Activated T-cell treated with anti-CD3 and anti-CD28 coated beads, Interleukin-2, amount 50 U/mL, for 48 hours (primary cell): ENCODE results near the gene BCL3.
"Not testable (repeated sequence)": the region's sequence is repeated elsewhere in the genome, so short reads cannot be mapped to it uniquely, and the experiment has no call there.

Experiments
- DNase-seq, 2 experiments: peaks; one replicate each; pipeline ENCODE4 v3.0.0-alpha.2; 2020

BCL3 gene, protein sequence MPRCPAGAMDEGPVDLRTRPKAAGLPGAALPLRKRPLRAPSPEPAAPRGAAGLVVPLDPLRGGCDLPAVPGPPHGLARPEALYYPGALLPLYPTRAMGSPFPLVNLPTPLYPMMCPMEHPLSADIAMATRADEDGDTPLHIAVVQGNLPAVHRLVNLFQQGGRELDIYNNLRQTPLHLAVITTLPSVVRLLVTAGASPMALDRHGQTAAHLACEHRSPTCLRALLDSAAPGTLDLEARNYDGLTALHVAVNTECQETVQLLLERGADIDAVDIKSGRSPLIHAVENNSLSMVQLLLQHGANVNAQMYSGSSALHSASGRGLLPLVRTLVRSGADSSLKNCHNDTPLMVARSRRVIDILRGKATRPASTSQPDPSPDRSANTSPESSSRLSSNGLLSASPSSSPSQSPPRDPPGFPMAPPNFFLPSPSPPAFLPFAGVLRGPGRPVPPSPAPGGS

DNA sequence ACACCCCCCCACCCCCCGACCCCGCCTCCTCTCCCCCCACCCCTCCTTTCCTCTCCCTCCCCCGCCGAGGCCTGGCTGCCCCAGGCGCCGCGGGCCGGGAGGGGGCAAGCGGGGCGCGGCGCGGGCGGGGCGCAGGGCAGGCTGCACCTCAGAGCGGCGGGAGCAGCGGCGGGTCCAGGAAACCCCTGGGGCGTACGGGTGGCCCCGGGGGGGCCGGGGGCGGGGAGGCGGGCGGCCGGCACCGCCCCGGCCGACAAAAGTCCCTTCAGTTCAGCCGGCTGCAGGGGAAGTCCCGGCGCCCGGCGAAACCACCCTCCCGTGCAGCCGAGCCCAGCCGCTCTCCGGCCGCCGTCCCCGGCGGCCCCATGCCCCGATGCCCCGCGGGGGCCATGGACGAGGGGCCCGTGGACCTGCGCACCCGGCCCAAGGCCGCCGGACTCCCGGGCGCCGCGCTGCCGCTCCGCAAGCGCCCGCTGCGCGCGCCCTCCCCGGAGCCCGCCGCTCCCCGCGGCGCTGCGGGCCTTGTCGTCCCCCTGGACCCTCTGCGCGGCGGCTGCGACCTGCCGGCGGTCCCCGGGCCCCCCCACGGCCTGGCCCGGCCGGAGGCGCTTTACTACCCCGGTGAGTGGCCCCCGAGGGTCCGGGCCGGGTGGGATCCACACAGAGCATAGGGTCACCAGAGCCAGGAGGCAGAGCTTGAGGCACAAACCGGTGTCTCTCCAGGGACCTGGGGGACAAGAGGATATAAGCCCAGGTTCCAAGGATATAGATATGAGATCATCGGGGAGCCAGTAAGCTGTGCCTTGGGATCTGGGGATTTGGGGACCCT is at the start of gene BCL3:
Gene BCL3, plus strand, starts transcription at position 283 of the 829 bp plus-strand sequence. Its CDS starts 83 bp downstream, at position 366.
- peak; percentile 76 to 82 for DNase-seq

- DNase-seq, result no peak
These were observed 48.0 kb upstream of the BCL3 start for GRCh38 chr19:44700547-44700946.

DNA sequence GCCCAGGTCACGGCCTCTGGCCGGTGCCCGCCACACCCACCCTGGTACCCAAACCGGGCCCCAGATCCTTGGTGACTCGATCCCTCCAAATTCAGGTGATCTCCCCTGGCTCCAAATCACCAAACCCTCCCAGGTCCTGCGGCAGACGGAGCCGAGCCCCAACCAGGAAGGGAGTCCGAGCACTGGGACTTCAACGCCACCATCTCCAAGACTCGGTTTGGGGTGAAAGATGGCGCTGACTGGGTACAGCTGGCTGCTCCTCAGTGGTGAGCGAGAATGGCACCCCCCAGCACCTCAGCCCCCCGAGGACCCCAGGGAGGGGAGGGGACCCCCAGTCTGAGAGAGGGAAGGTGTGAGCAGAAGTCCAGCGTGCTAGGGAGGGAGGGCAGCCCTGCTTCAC is 47.3 kb upstream of the BCL3 start:
- DNase-seq, result no peak

DNA sequence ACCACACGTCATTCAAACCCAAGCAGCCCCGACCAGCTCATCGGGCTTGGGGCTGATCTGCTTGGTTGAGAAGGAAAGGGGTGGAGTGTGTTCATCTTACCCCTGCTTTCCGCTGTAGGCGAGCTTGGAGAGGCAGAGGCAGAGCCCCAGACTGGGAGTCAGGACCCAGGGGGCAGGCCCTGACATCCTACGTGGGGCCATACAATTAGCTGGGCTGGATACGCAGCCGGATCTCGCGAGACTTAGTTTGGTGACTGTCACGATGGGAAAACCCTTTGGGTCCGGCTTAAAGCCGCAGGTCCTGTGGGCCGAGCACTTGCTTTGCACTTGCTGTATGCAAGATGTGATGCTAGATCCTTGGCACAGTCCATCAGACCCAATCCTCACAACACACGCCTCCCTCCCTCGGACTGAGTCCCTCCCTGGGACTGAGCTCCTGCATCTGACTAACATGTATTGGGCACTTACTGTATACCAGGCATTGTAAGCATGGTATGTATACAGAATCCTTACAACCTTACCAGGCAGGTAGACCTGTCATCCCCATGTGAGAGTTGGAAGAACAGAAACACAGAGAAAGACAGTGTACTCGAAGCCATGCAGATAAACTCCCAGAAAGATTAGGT is 45.8 kb upstream of the BCL3 start:
- DNase-seq, result no peak

DNA sequence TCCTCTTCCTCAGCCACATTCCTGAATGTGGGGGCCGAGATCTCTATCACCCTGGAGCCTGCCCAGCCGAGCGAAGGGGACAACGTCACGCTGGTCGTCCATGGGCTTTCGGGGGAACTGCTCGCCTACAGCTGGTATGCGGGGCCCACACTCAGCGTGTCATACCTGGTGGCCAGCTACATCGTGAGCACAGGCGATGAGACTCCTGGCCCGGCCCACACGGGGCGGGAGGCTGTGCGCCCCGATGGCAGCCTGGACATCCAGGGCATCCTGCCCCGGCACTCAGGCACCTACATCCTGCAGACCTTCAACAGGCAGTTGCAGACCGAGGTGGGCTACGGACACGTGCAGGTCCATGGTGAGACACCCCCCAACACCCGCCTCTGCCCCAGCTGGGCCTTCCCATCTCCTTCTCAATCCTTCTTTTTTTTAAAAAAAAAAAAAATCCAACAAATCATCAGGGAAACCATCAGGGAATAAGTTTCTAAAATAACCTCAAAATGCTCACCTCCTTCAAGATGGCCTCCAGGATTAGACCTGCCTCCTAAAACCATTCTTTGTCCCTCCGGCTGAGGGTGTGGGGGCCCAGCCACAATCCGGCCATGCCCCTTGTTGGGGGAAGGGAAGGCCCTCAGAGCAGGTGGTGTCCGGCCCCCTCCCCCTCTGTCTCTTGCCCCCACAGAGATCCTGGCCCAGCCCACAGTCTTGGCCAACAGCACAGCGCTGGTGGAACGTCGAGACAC is 45.0 kb upstream of the BCL3 start:
- no peak for DNase-seq

GRCh38 chr19:44704982-44705381 is 43.5 kb upstream of the BCL3 start:
- no peak for DNase-seq

DNA sequence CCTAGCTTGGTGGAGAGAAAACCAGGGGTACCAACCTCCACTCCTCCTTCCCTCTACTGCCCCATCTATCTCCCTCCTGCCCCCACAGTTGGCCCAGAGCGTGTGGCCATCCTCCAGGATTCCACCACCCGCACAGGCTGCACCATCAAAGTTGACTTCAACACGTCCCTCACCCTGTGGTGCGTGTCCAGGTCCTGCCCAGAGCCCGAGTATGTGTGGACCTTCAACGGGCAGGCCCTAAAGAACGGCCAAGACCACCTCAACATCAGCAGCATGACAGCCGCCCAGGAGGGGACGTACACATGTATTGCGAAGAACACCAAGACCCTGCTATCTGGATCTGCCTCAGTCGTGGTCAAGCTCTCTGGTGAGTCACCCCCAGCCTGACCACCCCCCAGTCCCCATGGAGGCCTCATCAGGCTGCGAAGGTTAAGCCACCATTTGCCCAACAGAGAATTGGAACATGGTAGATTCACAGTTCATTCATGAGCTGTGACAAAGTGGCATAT is 43.0 kb upstream of the BCL3 start:
- no peak for DNase-seq

- no peak for DNase-seq
These were observed 41.8 kb upstream of the BCL3 start for GRCh38 chr19:44706506-44707236.

DNA sequence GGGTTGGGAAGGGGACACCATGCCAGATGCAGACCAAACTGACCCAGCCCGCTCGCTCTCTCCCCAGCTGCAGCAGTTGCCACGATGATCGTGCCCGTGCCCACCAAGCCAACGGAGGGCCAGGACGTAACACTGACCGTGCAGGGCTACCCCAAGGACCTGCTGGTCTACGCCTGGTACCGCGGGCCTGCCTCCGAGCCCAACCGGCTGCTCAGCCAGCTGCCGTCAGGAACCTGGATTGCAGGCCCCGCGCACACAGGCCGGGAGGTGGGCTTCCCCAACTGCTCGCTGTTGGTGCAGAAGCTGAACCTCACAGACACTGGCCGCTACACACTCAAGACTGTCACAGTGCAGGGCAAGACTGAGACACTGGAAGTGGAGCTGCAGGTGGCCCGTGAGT is 40.7 kb upstream of the BCL3 start:
- no peak for DNase-seq

DNA sequence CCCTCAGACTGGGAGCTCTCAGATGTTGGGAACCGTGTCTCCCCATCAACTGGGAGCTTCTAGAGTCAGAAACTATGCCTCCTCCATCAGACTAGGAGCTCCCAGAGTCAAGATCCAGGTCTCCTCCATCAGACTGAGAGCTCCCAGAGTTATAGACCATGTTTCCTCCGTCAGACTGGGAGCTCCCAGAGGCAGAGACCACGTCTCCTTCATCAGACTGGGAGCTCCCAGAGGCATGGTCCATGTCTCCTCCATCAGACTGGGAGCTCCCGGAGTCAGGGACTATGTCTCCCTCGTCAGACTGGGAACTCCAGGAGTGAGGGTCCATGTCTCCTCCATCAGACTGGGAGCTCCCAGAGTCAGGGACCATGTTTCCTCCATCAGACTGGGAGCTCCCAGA is 39.6 kb upstream of the BCL3 start:
- no peak for DNase-seq

- DNase-seq, result not testable (repeated sequence)
These were observed 38.9 kb upstream of the BCL3 start for GRCh38 chr19:44709434-44710266.

- no peak for DNase-seq
These were observed 38.0 kb upstream of the BCL3 start for GRCh38 chr19:44710483-44710882.

GRCh38 chr19:44712864-44713515 is 35.5 kb upstream of the BCL3 start:
- DNase-seq, result no peak

DNA sequence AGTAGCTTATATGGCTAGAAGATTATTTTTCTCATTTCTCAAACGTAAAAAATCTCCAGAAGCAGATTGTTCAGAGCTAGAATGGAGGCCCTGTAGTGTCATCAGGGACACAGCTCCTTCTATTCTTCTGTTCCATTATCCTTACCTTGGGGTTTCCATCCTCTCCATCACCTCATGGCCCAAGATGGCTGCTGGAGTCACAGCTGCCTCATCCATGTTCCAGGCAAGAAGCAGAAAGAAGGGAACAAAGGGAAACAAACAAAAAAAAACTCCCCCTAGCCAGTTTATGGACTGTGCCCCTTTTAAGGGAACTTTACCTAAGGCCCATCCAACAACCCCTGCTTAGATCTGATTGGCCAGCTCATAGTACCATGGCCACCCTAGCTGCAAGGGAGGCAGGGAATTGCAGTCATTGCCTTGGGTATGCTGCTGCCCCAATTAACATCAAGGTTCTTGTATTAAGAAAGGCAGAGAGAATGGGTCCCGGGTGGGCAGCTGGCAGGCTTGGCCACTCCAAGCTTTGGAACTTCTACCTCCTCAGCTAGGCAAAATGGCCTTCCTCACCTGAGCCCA is 33.8 kb upstream of the BCL3 start:
- no peak for DNase-seq

DNA sequence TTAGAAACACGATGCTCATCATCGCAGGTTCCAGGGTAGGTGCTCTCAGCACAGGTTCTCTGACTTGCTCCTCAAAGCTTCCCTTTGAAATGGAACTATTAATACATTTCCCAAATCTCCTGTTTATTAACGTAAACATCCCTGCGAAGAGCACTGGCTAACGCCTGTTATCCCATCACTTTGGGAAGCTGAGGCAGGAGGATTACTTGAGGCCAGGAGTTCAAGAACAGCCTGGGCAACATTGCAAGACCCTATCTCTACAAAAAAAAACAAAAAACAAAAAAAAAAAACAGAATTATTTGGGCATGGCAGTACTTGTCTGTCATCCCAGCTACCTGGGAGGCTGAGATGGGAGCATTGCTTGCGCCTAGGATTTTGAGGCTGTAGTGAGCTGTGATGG is 30.9 kb upstream of the BCL3 start:
- no peak for DNase-seq

- DNase-seq, result no peak
These were observed 29.9 kb upstream of the BCL3 start for GRCh38 chr19:44718441-44719261.

DNA sequence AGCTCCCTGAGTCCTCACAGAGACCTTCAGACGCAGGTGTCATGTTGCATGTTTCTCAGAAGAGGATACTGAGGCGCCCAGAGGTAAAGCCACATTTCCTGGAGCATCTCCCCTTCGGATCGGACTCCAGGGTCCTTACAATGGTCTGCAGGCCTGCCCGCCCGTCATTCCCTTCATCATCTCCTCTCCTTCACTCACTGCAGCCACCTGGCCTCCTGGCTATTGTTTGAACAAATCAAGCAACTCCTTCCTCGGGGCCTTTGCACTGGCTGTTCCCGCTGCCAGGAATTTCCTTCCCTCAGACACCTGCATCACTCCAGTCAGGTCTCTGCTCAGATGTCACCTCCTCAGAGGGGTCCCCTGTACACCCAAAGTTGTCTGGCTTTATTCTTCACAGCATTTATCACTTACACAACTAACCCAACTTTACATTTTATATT is 29.2 kb upstream of the BCL3 start:
- no peak for DNase-seq

DNA sequence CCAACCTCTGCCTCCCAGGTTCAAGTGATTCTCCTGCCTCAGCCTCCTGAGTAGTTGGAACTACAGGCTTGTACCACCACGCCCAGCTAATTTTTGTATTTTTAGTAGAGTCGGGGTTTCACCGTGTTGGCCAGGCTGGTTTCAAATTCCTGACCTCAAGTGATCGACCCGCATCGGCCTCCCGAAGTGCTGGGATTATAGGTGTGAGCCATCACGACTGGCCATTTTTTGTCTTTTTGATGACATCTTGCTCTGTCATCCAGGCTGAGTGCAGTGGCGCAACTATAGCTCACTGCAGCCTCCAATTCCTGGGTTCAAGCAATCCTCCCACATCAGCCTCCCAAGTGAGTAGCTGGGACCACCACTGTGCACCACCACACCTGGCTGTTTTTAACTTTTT is 28.1 kb upstream of the BCL3 start:
- not testable (repeated sequence) for DNase-seq

- DNase-seq, result no peak
These were observed 27.6 kb upstream of the BCL3 start for GRCh38 chr19:44720945-44721344.
